ENCODE results near the gene OVCA2. TPM values are rescaled to one million over a fixed set of nuclear protein-coding genes. Genes with fewer than 3 reads are reported as not detected.
A peak's percentile ranks its signal among the peaks of the same experiment; 100 is the strongest.

OVCA2 gene
- total RNA-seq, 1 experiment from 2014 or later = 24.6 TPM

DNA sequence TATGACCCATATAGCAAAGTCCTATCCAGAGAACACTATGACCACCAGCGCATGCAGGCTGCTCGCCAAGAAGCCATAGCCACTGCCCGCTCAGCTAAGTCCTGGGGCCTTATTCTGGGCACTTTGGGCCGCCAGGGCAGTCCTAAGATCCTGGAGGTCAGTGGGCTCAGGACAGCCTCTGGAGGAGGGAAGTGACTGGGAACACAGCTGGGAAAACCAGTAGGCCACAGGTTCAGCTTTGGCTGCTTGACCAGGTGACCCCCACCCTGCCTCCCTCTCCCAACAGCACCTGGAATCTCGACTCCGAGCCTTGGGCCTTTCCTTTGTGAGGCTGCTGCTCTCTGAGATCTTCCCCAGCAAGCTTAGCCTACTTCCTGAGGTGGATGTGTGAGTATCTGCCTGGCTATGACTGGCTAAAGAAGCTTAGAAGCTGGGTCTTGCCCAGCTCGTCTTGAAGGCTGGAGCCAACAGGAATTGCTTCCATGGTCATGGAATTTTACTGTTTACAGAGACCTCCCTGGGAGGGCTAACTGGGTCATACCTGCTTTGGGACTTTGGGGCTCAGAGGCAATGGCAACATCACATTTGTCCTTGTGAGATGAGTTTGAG is 1.5 kb upstream of the OVCA2 start:
- H3K23ac ChIP-seq (ENCODE audit: insufficient read length, low read depth, low read length) = no peak overlapping the region
- Mint-ChIP-seq H3K4me3 (peak overlapping the region in 1 of 2 experiments; percentile 92; a peak in 1 of 5 replicates), H3K36me3 (ENCODE audit: insufficient read depth in 1 of 3, low read depth in 3 of 3) (peaks cover 7 to 30% (median 26%) of the 10 kb centered on the region in 3 experiments), H3K27me3 (ENCODE audit: low read depth) (peaks cover 4% of the 10 kb centered on the region; the same call in 1 of the 2 replicates), H3K27ac (no peak overlapping the region), H3K9me3 (no peaks in the 10 kb centered on the region; a peak in 1 of 5 replicates), H3K4me1 (peaks cover 7 to 20% of the 10 kb centered on the region in 2 experiments)
- no peak overlapping the region for H3K4ac ChIP-seq (ENCODE audit: low read depth, low read length)
- no peak overlapping the region for H2AFZ ChIP-seq (ENCODE audit: low read length)
- DNase-seq = no peak
- H3K14ac ChIP-seq (ENCODE audit: insufficient read depth, low read length) = no peak overlapping the region
- no peaks in the 10 kb centered on the region for H3K79me2 ChIP-seq (ENCODE audit: insufficient read depth, low read length)
- no peaks in the 10 kb centered on the region for H3K79me1 ChIP-seq (ENCODE audit: insufficient read depth, low read depth, low read length, poor library complexity, severe bottlenecking)
- TF ChIP-seq, protein P1, sequence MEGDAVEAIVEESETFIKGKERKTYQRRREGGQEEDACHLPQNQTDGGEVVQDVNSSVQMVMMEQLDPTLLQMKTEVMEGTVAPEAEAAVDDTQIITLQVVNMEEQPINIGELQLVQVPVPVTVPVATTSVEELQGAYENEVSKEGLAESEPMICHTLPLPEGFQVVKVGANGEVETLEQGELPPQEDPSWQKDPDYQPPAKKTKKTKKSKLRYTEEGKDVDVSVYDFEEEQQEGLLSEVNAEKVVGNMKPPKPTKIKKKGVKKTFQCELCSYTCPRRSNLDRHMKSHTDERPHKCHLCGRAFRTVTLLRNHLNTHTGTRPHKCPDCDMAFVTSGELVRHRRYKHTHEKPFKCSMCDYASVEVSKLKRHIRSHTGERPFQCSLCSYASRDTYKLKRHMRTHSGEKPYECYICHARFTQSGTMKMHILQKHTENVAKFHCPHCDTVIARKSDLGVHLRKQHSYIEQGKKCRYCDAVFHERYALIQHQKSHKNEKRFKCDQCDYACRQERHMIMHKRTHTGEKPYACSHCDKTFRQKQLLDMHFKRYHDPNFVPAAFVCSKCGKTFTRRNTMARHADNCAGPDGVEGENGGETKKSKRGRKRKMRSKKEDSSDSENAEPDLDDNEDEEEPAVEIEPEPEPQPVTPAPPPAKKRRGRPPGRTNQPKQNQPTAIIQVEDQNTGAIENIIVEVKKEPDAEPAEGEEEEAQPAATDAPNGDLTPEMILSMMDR (conservative IDR thresholded peaks at IDR 0.05) = no peak
- no peak overlapping the region for H3K18ac ChIP-seq (ENCODE audit: insufficient read length, low read depth, low read length)
- H4K8ac ChIP-seq (replicated peaks; ENCODE audit: insufficient read length, low read depth, low read length) = no peak overlapping the region
- H3K4me2 ChIP-seq (ENCODE audit: insufficient read depth, insufficient read length, low read length) = no peak overlapping the region
- no peak overlapping the region for H4K5ac ChIP-seq (ENCODE audit: insufficient read length, low read depth, low read length)
- no peak overlapping the region for H3K27ac ChIP-seq (ENCODE audit: insufficient read length, low read depth, low read length)
- H2BK20ac ChIP-seq (ENCODE audit: low read depth, low read length, poor library complexity, severe bottlenecking) = no peak overlapping the region
- H3K9me3 ChIP-seq (ENCODE audit: control insufficient read depth, low read depth, low read length) = no peaks in the 10 kb centered on the region
- H4K91ac ChIP-seq (ENCODE audit: insufficient read length, low read depth, low read length) = no peak overlapping the region
- no peak overlapping the region for H2BK12ac ChIP-seq (ENCODE audit: insufficient read length, low read depth, low read length)
- WGBS (ENCODE audit: extremely low coverage, insufficient read length, low lambda C conversion rate) = no CpG with 5 or more reads among the region's 7 CpGs
- no peaks in the 10 kb centered on the region for H3K4me1 ChIP-seq (ENCODE audit: insufficient read depth, low read length)
- H3K23me2 ChIP-seq (ENCODE audit: insufficient read length, low read depth, low read length, poor library complexity, severe bottlenecking) = peaks cover 9% of the 10 kb centered on the region
- no peak overlapping the region for H3K56ac ChIP-seq (ENCODE audit: insufficient read length, low read depth, low read length)
- H4K20me1 ChIP-seq (ENCODE audit: control insufficient read depth, insufficient read depth, insufficient read length) = no peaks in the 10 kb centered on the region
- H2BK5ac ChIP-seq (ENCODE audit: insufficient read length, low read length) = no peak overlapping the region
- no peak overlapping the region for H2AK5ac ChIP-seq (ENCODE audit: insufficient read length, low read length)
- H3T11ph ChIP-seq (ENCODE audit: low read length) = no peak overlapping the region
- no peak overlapping the region for H3K9ac ChIP-seq (ENCODE audit: extremely low read depth, insufficient read length, low read length)
- H2BK15ac ChIP-seq (ENCODE audit: low read depth, low read length) = no peak overlapping the region
- H2BK120ac ChIP-seq (ENCODE audit: low read depth, low read length, poor library complexity, severe bottlenecking) = no peak overlapping the region
- no peaks in the 10 kb centered on the region for H3K27me3 ChIP-seq (ENCODE audit: insufficient read depth, low read length)

Measured in H9 (cell line).